Fibroblast of skin of back (primary cell): ENCODE results near the gene MYO1D.
"Not testable (repeated sequence)": the region's sequence is repeated elsewhere in the genome, so short reads cannot be mapped to it uniquely, and the experiment has no call there.

Source experiments
- DNase-seq: peaks from one replicate; pipeline ENCODE4 v3.0.0-alpha.2; 2013

The MYO1D gene

DNA sequence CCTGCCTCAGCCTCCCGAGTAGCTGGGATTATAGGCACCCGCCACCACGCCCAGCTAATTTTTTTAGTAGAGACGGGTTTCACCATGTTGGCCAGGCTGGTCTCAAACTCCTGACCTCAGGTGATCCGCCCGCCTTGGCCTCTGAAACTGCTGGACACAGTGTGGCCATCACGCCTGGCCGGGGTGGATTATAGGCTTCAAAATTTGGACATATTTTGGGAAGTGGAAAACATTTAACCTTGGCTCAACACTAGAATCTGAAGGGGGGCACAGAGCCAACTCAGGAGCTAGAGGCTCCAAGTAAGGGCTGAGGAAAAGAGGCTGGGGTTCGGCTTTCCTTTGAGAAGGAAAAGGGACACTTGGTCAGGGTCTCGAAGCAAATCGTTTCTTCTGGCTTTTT, 392.3 kb downstream of the MYO1D start:
- no peak for DNase-seq

DNA sequence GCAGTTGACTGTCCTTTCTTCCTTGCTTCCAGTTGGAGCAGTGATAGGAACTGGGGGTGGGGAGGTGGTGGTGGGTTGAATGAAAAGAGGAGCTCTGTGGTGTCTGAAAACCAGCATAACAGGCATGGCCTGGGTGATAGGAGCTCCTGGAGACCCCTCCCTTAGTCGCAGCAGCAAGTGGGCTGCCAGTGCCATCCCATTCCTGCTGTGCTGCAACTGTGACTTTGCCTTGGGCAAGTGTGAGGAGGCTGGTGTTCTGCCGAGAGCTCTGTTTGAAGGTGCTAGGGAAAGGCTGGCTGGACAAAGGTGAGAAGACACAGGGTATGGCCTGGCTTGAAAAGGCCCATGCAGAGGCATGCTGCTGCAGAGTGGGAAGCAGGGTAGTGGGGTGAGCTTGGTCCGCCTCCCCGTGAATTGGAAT, 392.9 kb downstream of the MYO1D start:
- DNase-seq = no peak

DNA sequence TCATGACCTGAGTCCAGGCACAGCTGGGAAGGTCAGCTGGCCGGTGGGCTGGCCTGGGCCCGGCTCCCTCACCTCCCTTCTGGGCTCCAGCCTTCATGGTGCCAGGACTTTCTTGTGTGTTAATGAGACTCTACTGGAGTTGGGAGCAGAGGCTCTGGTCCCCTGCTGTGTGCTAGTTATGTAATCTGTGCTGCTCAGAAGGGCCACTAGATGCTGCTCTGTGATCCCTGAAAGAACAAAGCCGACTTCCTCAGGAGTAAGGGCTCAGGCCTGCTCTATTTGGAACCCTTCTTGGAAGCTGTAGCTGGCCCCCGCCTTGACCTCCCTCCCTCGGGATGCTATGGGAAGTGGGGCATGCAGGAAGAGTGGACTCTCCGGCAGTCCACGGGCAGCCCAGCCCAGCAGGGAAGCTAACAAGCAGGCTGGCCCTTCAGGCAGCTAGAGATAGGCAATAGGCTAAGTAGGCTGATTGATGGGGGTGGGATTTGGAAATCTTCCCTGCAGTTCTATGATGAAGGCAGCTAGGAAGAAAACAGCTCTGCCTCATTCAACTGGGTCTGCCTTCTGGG, 393.4 kb downstream of the MYO1D start:
- peak; percentile 83 for DNase-seq

DNA sequence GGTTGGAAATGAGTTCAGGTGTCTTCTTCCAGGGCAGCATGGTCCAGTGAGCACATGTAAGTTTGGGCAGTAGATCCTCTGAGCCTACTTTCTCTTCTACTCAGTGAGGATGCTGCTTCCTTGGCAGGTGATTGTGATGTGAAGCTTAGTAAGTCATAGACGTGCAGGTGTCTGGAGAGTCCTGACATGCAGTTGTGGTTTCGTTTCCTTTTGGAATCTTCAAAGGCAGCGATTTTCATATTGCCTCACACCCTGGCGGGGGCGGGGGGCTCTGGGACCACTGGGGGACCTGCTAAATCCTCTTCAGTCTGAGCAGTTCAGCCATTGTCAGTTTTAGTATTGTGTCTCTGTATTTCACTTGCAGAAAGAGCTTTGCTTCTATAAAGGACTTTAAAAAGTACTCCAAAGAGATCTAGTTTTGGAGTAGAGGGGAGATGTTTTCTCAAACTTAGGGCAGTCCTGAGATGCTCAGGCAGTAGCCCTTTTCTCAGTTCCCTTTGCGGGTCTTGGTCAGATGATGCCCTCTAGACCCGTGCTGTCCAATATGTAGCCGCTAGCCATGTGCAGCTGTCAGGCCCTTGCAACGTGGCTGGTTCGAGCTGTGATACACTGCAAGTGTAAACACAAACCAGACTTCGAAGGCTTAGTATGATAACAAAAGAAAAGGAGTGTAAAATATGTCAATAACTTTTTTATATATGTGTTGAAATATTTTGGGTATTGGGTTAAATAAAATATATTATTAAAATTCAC, 394.2 kb downstream of the MYO1D start:
- DNase-seq = no peak

DNA sequence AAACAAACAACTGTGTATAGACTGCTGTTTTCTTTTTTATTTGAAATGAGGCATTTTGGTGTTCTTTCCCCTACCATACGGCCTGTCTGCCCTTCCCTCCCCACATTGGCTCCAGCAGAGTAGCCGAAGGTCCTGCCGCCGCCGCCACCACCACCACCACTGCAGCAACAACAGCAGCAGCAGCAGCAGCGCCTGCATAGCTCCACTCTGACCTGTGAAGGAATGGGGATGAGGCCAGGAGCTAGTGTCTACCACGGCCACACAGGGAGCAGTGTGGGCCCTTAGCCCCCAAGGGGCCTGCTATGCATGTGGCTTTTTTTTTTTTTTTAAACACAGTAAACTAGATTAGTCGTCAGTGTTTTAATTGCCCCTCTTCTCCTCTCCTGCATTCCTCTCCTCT, 395.7 kb downstream of the MYO1D start:
- DNase-seq = no peak

DNA sequence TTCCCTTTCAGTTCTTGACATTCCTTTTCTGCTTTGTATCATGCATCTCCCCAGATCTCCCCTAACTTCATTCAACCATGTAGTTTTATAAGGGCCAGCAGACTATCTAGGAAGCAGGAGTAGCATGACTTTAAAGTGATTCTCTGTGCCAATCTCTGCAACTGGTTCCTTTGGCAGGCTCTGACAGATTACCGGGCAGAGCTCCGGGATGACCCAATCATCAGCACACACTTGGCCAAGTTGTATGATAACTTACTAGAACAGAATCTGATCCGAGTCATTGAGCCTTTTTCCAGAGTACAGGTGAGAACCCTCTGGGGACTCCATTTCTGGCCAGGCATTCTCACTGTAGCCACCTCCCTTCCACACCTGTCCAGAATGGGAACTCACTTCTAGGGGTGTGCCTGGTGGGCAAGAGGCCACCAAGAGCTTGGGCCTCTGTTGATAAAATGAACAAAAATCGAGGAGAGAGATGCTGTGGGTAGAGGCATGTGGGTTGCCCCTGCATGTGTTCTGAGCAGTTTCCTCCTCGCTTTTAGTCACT, 397.8 kb downstream of the MYO1D start:
- no peak for DNase-seq

DNA sequence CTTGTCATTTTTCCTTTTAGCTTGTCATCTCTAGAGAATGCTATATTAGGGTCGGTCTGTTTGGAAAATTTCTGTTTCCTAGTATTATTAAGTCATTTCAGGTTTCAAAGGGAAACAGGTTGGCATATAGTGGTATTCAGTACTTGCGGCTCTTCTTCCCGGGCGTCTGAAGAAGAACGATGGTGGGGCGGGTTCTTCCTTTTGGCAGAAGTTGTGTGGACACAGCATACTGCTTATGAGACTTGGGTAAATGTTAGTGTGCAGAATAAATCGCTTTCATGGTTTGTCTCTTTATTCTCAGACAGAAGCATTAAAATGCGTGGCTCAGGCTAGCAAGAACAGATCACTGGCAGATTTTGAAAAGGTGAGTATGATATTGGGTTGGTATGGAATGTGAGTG, 399.7 kb downstream of the MYO1D start:
- DNase-seq = no peak

DNA sequence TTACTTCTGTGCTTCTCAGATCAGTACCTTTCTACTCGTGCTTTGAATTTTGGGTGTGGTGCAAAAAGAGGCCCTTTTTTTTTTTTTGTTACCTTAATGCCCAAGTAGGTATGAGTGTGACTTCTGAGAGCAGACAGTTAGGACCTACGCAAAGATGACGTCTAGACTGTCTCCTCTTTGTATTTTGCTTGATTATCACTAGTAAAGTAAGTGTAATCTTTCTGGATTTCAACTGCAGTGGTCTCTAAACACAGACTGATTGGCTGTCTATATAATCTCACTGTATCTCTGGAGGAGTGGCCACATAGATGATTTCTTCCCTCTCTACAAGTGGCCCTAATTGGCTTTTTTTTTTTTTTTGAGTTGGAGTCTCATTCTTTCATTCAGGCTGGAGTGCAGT, 401.7 kb downstream of the MYO1D start:
- DNase-seq = no peak

DNA sequence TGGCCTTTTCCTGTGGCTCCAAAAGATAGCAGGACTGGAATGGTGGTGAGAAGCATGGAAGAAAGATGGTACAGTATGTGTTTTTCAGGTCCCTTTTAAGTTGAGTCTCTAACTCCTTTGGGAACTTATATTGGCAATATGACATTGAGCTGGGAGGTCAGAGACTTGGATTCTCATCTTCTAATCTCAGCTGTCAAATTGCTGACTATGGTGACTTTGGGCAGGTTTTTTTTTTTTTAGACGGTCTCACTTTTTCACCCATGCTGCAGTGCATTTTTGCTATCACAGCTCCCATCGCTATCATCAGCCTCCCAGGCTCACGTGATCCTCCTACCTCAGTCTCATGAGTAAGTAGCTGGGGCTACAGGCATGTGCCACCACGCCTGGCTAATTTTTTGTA, 405.3 kb downstream of the MYO1D start:
- no peak for DNase-seq

DNA sequence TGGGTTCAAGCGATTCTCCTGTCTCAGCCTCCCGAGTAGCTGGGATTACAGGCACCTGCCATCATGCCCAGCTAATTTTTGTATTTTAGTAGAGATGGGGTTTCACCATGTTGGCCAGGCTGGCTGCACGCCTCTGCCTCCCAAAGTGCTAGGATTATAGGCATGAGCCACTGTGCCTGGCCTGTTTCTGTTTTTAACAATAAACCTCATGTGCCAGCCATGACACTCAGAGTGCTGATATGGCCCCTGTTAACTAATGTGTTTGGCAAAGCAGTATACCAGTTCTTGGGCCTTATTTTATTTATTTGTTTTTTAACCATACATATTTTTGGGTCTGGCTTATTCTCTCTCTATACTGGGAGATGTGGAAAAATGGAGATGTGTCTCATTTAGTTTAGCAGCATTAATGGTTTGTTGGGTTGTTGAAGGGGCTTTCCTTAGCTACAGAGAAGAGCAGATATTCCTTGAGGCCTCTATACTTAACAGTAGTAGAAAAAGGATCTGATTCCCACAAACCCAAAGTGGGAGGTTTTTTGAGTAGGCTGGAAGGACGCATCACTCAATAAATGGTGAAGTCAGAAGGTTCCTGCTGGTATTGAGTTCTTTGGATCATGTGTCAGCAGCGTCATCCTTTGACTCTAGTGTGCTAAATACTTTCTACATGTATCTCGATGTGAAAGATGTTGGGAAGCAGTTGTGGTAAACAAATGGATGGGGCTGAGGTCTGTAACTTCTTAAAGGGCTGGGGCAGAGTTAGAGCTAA, 406.3 kb downstream of the MYO1D start:
- no peak for DNase-seq

DNA sequence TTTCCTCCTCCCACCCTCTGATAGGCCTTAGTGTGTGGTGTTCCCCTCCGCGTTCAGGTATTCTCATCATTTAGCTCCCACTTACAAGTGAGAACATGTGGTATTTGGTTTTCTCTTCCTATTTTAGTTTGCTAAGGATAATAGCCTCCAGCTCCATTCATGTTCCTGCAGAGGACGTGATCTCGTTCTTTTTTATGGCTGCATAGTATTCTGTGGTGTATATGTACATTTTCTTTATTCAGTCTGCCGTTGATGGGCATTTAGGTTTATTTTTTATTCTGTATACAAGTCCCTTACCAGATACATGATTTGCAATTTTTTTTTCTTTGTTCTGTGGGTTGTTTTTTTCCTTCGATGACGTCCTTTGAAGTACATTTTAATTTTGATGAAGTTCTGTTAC, 409.0 kb downstream of the MYO1D start:
- no peak for DNase-seq

DNA sequence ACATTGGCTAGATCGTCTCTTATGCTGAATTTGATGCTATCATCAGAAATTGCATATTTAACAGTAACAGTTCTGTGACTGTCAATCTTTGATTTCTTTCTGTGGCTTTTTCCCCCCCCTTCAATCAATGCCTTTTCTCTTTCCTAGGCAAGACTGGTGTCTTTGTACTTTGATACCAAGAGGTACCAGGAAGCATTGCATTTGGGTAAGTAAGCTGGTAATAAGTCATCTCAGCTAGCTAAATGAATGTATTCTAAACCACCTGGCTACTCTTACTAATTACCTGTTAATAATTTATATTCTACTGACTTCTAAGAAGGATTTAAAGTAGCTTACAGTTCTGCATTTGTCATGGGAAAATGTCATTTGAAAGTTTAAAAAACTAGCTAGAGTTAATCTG, 412.6 kb downstream of the MYO1D start:
- no peak for DNase-seq

DNA sequence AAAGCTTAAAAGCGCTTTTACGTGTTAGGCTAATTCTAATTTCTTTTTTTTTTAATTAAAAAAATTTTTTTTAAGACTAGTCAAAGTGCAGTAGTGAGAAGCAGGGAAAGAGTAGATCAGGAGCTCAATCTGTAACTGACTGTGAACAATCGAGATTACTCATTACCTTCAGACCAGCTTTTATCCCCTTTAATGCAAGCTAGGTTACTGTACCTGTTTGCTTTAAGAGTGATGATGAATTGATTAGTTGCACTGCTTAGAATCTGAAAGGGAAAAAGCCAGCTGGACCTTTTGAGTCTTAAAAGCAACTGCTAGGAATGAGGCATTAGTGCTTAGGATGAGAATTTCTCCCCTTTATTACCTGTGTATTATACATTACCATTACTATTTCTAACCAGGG, 413.6 kb downstream of the MYO1D start:
- DNase-seq = no peak

DNA sequence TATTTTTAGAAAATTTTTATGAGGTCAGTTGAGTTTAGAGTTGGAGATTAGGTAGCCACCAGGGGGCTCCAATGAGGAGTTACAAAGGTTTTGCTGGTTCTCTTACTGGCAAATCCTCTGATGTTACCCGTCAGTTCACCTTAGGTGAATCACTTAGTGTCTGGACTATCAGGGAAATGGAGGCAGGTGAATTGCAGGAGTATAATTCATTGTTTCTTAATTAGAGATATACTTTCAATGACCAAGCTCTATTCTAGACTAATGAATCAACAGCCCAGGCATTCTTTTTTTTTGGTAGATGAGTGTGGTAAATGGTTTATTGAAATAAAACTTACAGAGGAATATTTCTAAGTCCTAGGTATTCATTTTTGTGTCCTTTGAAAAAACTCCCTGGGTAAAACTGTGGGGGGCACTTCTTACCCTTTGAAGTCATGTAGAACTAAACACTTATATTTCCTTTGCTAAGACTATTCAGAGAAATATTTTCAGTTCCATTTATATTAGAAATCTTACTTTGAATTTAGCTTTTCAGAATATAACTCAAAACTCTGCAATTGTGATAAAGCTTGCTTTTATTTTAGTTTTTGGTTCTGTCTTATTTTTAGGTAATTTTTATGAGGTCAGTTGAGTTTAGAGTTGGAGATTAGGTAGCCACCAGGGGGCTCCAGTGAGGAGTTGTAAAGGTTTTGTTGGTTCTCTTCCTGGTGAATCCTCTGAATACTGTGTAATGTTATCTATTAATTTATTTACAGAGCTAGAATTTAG, 414.9 kb downstream of the MYO1D start:
- peak; percentile 62 for DNase-seq

DNA sequence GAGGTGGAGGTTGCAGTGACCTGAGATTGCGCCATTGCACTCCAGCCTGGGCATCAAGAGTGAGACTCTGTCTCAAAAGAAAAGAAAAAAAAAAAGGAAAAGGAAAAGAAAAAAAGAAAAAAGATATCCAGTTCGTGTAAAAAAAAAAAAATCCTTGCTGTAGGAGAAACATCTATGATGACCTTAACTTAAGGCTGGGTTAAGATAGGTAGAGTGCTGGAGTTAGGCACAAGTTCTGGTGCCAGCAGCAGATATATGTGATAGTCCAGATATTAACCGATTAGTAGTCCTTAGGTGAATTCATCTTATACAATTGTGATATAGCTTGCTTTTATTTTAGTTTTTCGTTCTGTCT, 415.4 kb downstream of the MYO1D start:
- no peak for DNase-seq

DNA sequence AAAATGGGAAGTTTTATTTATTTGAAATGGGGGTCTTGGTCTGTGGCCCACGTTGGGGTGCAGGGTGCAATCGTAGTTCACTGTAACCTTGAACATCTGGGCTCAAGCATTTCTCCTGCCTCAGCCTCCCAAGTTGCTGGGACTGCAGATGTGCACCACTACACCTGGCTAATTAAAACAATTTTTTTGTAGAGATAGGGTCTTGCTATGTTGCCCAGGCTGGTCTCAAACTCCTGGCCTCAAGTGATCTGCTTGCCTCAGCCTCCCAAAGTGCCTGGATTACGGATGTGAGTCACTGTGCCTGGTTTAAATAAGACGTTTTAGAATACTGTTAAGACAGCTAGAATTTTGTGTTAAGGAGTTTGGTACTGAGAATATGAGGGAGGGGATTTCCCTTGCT, 416.9 kb downstream of the MYO1D start:
- DNase-seq = no peak

DNA sequence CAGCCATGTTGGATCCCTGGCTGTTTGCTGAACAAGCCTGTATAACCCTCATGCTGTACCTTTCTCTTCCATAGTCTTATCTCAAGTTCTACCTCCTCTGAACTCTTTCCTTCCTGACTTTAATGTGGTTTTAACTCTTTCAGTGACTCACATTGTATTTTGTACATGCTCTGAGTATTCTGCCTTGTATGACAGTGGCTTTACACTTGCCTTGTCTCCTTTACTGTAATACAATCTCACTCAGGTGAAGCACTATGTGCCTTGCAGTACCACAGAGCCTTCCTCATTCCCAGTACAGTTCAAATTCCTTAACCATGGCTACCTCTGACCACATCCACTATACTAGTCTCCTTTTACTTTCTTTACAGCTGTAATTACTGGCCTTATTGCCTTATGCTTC, 418.6 kb downstream of the MYO1D start:
- no peak for DNase-seq

DNA sequence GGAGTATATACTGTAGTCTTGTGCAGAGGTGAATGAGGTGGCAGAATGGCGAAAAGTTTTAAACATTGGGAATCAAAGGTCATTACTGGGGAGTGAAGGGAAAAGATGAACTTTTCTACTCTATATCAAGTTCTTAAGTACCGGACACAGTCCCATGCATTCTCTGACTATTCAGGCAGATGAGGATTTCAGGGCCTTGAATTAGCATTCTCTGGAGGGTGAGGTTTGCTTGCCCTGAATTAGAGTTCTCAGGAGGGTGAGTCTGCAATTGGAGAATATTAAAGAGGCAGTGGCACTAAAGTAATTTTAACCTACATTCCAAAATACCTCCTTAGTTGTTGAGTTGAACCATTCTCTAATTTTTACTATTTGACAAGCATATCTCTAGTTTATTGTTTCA, 423.6 kb downstream of the MYO1D start:
- no peak for DNase-seq

DNA sequence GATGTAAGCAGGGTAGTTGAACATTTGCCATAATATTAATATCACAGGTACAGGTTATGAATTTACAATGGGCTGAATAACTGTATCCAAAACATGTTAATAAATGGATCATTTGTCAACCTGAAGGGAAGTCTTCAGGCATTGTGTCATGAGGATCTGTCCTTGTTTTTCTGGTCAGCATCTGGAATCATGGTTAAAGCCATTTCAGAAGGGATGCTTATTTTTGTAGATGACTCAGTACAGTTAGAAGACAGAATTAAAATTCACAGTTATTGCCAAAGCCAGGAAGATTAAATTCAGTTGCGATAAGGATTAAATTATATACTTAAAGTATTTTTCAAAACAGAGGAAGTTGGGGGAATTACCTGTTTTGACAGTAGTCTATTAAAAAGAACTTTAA, 424.6 kb downstream of the MYO1D start:
- DNase-seq = no peak

DNA sequence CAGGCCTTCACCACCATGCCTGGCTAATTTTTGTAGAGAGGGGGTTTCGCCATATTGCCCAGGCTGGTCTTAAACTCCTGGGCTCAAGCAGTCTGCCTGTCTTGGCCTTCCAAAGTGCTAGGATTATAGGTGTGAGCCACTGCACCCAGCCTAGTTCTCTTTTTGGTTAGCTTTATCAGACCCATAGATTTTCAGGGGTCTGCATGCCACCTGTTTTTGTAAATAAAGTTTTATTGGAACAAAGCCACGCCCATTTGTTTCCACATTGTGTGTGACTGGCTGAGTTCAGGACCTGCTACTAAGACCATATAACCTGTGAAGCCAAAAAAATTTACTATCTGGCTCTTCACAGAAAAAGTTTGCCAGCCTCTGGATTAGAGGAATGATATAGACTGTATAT, 425.0 kb downstream of the MYO1D start:
- no peak for DNase-seq

DNA sequence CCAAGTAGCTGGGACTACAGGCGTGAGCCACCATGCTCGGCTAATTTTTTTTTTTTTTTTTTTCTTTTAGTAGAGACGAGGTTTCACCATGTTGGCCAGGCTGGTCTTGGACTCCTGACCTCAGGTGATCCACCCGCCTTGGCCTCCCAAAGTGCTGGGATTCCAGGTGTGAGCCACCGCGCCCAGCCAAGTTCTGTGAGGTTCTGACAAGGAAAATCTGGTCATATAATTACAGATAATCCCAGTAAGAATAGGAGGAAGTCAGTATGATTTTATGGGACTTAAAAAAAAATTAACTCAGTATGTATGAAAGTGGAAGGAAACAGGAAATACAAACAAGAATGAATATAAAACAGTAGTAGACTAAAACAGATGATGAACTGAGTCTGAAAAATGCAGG, 426.5 kb downstream of the MYO1D start:
- not testable (repeated sequence) for DNase-seq

DNA sequence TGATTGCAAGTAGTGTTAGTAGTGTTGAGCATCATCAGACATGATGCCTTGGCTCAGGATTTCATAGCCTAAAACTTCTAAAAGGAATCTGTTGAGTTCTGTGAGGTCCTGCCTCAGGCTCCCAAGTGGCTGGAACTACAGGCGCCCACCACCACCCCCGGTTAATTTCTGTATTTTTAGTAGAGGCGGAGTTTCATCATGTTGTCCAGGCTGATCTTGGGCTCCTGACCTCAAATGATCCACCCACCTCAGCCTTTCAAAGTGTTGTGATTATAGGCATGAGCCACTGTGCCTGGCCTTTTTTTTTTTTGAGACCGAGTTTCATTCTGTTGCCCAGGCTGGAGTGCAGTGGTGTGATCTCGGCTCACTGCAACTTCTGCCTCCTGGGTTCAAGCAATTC, 427.0 kb downstream of the MYO1D start:
- no peak for DNase-seq

DNA sequence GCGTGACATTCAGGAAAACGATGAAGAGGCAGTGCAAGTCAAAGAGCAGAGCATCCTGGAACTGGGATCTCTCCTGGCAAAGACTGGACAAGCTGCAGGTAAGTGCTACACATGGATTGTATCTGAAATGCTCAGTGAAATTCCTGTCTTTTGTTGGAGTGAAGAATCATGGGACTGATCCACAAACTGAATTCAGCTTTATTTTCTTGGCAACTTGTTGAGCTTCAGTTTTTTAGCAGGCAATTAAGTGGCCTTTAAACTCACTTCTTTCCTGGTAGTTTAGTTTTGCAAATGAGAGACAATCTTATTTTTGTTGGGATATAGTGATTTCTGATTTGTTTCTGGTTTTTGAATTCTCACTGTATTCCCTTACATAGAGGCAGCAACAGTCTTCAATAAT, 430.0 kb downstream of the MYO1D start:
- no peak for DNase-seq
